Measurements from ENCODE around the gene CD36. TPM values are rescaled to one million over a fixed set of nuclear protein-coding genes. Genes with fewer than 3 reads are reported as not detected.

CD36 gene
- total RNA-seq, 1 donor from 2014 or later, result 1.6 TPM

GRCh38 chr7:80618096-80618495 is 20.3 kb upstream of the CD36 start:
- Histone ChIP-seq H3K4me1 (peaks cover 7% of the 10 kb centered on the region), H3K27ac (no peak overlapping the region), H3K9ac (no peak overlapping the region), H3F3A (ENCODE audit: low read depth) (no peaks in the 10 kb centered on the region), H4K20me1 (ENCODE audit: low read depth) (no peaks in the 10 kb centered on the region), H3K27me3 (no peaks in the 10 kb centered on the region), H3K4me3 (no peak overlapping the region), H3K79me2 (ENCODE audit: low read depth) (no peaks in the 10 kb centered on the region), H3K36me3 (no peaks in the 10 kb centered on the region), H3K9me3 (ENCODE audit: low read depth) (no peaks in the 10 kb centered on the region), H3K4me2 (no peak overlapping the region), H2AFZ (replicated peaks) (no peak overlapping the region)
- no peak overlapping the region for H3K4me3 Mint-ChIP-seq
- H3K27ac Mint-ChIP-seq, result no peak overlapping the region
- peaks cover 12% of the 10 kb centered on the region for H3K4me1 Mint-ChIP-seq
- H3K27me3 Mint-ChIP-seq (ENCODE audit: insufficient read depth, low read depth), result no peaks in the 10 kb centered on the region
- TF ChIP-seq EZH2phosphoT487 (IDR thresholded peaks at IDR 0.05), result no peak
- no peak for TF ChIP-seq CTCF (IDR thresholded peaks at IDR 0.05)
- no peak for TF ChIP-seq EZH2 (IDR thresholded peaks at IDR 0.05)
- H3K36me3 Mint-ChIP-seq, result no peaks in the 10 kb centered on the region
- peaks cover 2% of the 10 kb centered on the region for H3K9me3 Mint-ChIP-seq
- no peak for DNase-seq (ENCODE audit: low spot score)

GRCh38 chr7:80619741-80620140 is 18.7 kb upstream of the CD36 start:
- H3K27me3 Mint-ChIP-seq (ENCODE audit: insufficient read depth, low read depth), result no peaks in the 10 kb centered on the region
- no peaks in the 10 kb centered on the region for H3K36me3 Mint-ChIP-seq
- H3K9me3 Mint-ChIP-seq, result peaks cover 2% of the 10 kb centered on the region
- H3F3A ChIP-seq (ENCODE audit: low read depth), result no peaks in the 10 kb centered on the region
- H3K4me1 Mint-ChIP-seq, result peaks cover 14% of the 10 kb centered on the region
- H3K27ac Mint-ChIP-seq, result no peak overlapping the region
- H3K36me3 ChIP-seq, result no peaks in the 10 kb centered on the region
- H4K20me1 ChIP-seq (ENCODE audit: low read depth), result no peaks in the 10 kb centered on the region
- H3K27me3 ChIP-seq, result no peaks in the 10 kb centered on the region
- peaks cover 12% of the 10 kb centered on the region for H3K4me1 ChIP-seq
- H3K9ac ChIP-seq, result no peak overlapping the region
- no peak overlapping the region for H3K4me3 Mint-ChIP-seq
- H3K79me2 ChIP-seq (ENCODE audit: low read depth), result no peaks in the 10 kb centered on the region
- no peak overlapping the region for H3K4me2 ChIP-seq
- DNase-seq (ENCODE audit: low spot score), result no peak
- TF ChIP-seq EZH2phosphoT487 (IDR thresholded peaks at IDR 0.05), result no peak
- TF ChIP-seq EZH2 (IDR thresholded peaks at IDR 0.05), result no peak
- TF ChIP-seq CTCF (IDR thresholded peaks at IDR 0.05), result no peak
- no peak overlapping the region for H3K4me3 ChIP-seq
- no peak overlapping the region for H2AFZ ChIP-seq (replicated peaks)
- H3K27ac ChIP-seq, result no peak overlapping the region
- H3K9me3 ChIP-seq (ENCODE audit: low read depth), result no peaks in the 10 kb centered on the region

GRCh38 chr7:80622541-80622940 is 15.9 kb upstream of the CD36 start:
- H3K4me3 ChIP-seq, result no peak overlapping the region
- Mint-ChIP-seq H3K4me3 (no peak overlapping the region), H3K9me3 (peaks cover 2% of the 10 kb centered on the region), H3K27ac (no peak overlapping the region), H3K4me1 (peaks cover 8% of the 10 kb centered on the region), H3K27me3 (ENCODE audit: insufficient read depth, low read depth) (no peaks in the 10 kb centered on the region), H3K36me3 (no peaks in the 10 kb centered on the region)
- no peaks in the 10 kb centered on the region for H3K27me3 ChIP-seq
- H3K79me2 ChIP-seq (ENCODE audit: low read depth), result no peaks in the 10 kb centered on the region
- no peak overlapping the region for H2AFZ ChIP-seq (replicated peaks)
- no peak for DNase-seq (ENCODE audit: low spot score)
- no peaks in the 10 kb centered on the region for H3K36me3 ChIP-seq
- H3K9me3 ChIP-seq (ENCODE audit: low read depth), result no peaks in the 10 kb centered on the region
- no peaks in the 10 kb centered on the region for H3F3A ChIP-seq (ENCODE audit: low read depth)
- H3K4me1 ChIP-seq, result peaks cover 8% of the 10 kb centered on the region
- H3K27ac ChIP-seq, result no peak overlapping the region
- no peak for TF ChIP-seq EZH2 (IDR thresholded peaks at IDR 0.05)
- no peak for TF ChIP-seq EZH2phosphoT487 (IDR thresholded peaks at IDR 0.05)
- TF ChIP-seq CTCF (IDR thresholded peaks at IDR 0.05), result no peak
- H3K4me2 ChIP-seq, result no peak overlapping the region
- H4K20me1 ChIP-seq (ENCODE audit: low read depth), result no peaks in the 10 kb centered on the region
- no peak overlapping the region for H3K9ac ChIP-seq
